Measurements from ENCODE around the gene PRRX2. TPM values are rescaled to one million over a fixed set of nuclear protein-coding genes. Genes with fewer than 3 reads are reported as not detected.

PRRX2 gene
- total and polyA plus RNA-seq, 2 of the 13 experiments (the other 11 are each of a cell fraction or from before 2014, with no cell fraction given) = 0.05 TPM; not detected in 1

GRCh38 chr9:129643706-129644105, 21.7 kb upstream of the PRRX2 start:
- Histone ChIP-seq H3K4me1 (ENCODE audit: insufficient read depth, low read length) (peaks cover 35% of the 10 kb centered on the region), H3K4me3 (replicated peaks in 1 of 3; ENCODE audit: insufficient read depth in 1 of 3, low read depth in 2 of 3, low read length in 3 of 3) (no peak overlapping the region), H3K36me3 (replicated peaks in 1 of 2; ENCODE audit: control insufficient read depth in 1 of 2, insufficient read depth in 2 of 2, low read length in 2 of 2) (peaks cover 2 to 14% of the 10 kb centered on the region in 2 experiments; a peak in 3 of 5 replicates), H2AFZ (ENCODE audit: low read length) (no peak overlapping the region), H3K9me3 (ENCODE audit: low read length) (no peaks in the 10 kb centered on the region), H3K27ac (ENCODE audit: extremely low read length, insufficient read depth, low read length) (no peak overlapping the region), H3K4me2 (ENCODE audit: low read depth, low read length) (no peak overlapping the region), H3K9ac (ENCODE audit: insufficient read depth, low read depth, low read length) (no peak overlapping the region), H3K79me2 (ENCODE audit: insufficient read depth, low read length) (peaks cover 23% of the 10 kb centered on the region), H3K27me3 (ENCODE audit: control insufficient read depth in 1 of 2, insufficient read depth in 2 of 2, low read length in 2 of 2) (peaks cover 3 to 27% of the 10 kb centered on the region in 2 experiments; a peak in 4 of 5 replicates), H4K20me1 (ENCODE audit: insufficient read depth, low read length) (peaks cover 9% of the 10 kb centered on the region; the same call in 1 of the 2 replicates)
- DNase-seq (ENCODE audit: low spot score) (no peak), FAIRE-seq (no peak), ATAC-seq (no peak)
- CTCF ChIA-PET (ENCODE audit: low intra/inter-chr PET ratio, low total read pairs) = no interaction called here
- in situ Hi-C loops (cut with HindIII; ENCODE audit: extremely low pct_ligation_motif_present, low pct_unique_long_range_greater_than_20kb) = loop anchor here (10.0 kb wide), 1 partner anchor 141 kb away; no protein-coding TSS in a partner anchor
- POLR2A ChIA-PET = no interaction called here
- no peak for TF ChIP-seq GRHL1 (CRISPR knock-in tag; conservative IDR thresholded peaks at IDR 0.05)
- TF ChIP-seq ATF7 (IDR thresholded peaks at IDR 0.05) = no peak
- no peak for TF ChIP-seq ATF7 (CRISPR knock-in tag; IDR thresholded peaks at IDR 0.05)
- TF ChIP-seq NCOA1 (CRISPR knock-in tag; IDR thresholded peaks at IDR 0.05) = no peak
- TF ChIP-seq KLF16 (CRISPR knock-in tag; IDR thresholded peaks at IDR 0.05) = no peak
- TF ChIP-seq, protein P1, sequence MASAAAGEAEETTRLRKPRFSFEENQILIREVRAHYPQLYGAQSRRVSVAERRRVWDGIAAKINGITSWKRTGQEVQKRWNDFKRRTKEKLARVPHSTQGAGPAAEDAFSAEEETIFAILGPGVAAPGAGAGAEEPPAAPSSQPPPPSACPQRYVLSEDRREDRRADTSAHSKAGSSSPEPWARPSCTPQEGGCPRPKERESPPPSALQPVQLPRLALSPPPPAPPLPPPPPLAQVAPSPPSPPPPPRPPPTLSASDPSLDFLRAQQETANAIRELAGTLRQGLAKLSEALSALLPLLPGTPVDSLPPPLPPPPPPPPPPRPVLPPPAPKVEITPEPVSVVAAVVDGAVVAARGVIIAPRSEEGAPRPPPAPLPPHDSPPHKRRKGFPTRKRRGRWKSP (CRISPR knock-in tag; IDR thresholded peaks at IDR 0.05) = no peak
- TF ChIP-seq SP5 (CRISPR knock-in tag; IDR thresholded peaks at IDR 0.05; ENCODE audit: borderline replicate concordance, low read depth) = no peak
- TF ChIP-seq, protein P2, sequence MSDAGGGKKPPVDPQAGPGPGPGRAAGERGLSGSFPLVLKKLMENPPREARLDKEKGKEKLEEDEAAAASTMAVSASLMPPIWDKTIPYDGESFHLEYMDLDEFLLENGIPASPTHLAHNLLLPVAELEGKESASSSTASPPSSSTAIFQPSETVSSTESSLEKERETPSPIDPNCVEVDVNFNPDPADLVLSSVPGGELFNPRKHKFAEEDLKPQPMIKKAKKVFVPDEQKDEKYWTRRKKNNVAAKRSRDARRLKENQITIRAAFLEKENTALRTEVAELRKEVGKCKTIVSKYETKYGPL (CRISPR knock-in tag; IDR thresholded peaks at IDR 0.05) = no peak
- TF ChIP-seq, protein P3, sequence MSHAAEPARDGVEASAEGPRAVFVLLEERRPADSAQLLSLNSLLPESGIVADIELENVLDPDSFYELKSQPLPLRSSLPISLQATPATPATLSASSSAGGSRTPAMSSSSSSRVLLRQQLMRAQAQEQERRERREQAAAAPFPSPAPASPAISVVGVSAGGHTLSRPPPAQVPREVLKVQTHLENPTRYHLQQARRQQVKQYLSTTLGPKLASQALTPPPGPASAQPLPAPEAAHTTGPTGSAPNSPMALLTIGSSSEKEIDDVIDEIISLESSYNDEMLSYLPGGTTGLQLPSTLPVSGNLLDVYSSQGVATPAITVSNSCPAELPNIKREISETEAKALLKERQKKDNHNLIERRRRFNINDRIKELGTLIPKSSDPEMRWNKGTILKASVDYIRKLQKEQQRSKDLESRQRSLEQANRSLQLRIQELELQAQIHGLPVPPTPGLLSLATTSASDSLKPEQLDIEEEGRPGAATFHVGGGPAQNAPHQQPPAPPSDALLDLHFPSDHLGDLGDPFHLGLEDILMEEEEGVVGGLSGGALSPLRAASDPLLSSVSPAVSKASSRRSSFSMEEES (CRISPR knock-in tag; IDR thresholded peaks at IDR 0.05) = no peak
- no peak for TF ChIP-seq MEF2D (CRISPR knock-in tag; IDR thresholded peaks at IDR 0.05)
- no peak for TF ChIP-seq GABPB1 (CRISPR knock-in tag; IDR thresholded peaks at IDR 0.05)
- no TSS peak for BruUV-seq (replicated peaks)
- WGBS (ENCODE audit: low lambda C conversion rate) = 78% methylated on average over 5 of the region's 10 CpGs
- intact Hi-C loops (cut with micrococcal nuclease; ENCODE audit: unreplicated experiment) = loop anchor here (5.0 kb wide), 1 partner anchor 139 kb away; no protein-coding TSS in a partner anchor

All from HepG2 (cell line).